Right lobe of liver (tissue), 4 donors: ENCODE measurements around the gene SPG11.
A peak's percentile ranks its signal among the peaks of the same experiment; 100 is the strongest.

Experiments
- CTCF ChIP-seq, 4 donors: fragments of 200-600 bp in 3 of 4; fragments of 450-650 bp in 1 of 4; IDR thresholded peaks; one replicate each; pipeline versions ENCODE4 v1.5.1 to v1.8.0; 2016 to 2022; ENCODE audit warnings: antibody characterized with exemption in 4 of 4, mild to moderate bottlenecking in 2 of 4
- POLR2A ChIP-seq: fragments of 450-650 bp; IDR thresholded peaks from one replicate; pipeline ENCODE4 v1.6.1; 2017; ENCODE audit warnings: antibody characterized with exemption, mild to moderate bottlenecking
- donor health status: DM: no; HTN: no; CAD: no.
- donor health status: DM: no; HTN: no; CAD: no.
- donor health status: DM: no; HTN: yes; CAD: no.

DNA sequence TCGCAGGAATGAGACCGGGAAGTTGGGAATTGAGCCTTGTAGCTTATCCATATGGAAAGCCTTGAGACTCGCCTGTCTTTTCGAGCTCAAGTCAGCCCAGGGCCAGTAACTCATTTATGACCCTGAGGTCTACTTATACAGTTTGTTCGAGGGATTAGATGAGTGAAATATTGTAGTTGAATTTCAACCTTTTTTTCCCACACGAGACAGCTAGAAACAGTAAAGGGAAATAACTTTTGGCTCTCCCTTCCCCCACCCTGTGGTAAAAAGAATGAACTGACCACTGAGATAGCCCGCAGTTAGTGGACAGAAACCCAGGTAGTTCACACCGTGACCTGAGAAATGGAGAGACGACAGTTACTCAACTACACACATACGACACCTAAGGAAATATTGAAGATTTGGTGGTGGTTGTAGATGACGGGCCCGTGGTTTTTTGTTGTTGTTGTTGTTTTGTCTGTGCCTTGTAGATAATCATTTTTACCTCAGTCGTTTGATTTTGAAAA is 125.7 kb downstream of the SPG11 start:
- TF ChIP-seq POLR2A (no peak), CTCF (IDR thresholded peaks at IDR 0.05) (peak in 1 of 4 donors; percentile 6)
